WI38 (cell line): Measurements from ENCODE around the gene TMUB2.
A peak's percentile ranks its signal among the peaks of the same experiment; 100 is the strongest.
"Not testable (repeated sequence)": the region's sequence is repeated elsewhere in the genome, so short reads cannot be mapped to it uniquely, and the experiment has no call there.

Experiments used
- H3K4me3 ChIP-seq: 2 replicates; pipeline ENCODE4 v1.5.1; 2011; ENCODE audit warnings: low read depth, mild to moderate bottlenecking, control low read depth, low read length
- TF ChIP-seq, protein P1 (sequence below): IDR thresholded peaks from 2 replicates; pipeline ENCODE4 v1.5.1; 2012; ENCODE audit warnings: low read depth, mild to moderate bottlenecking, control low read depth, low read length

The TMUB2 gene

DNA sequence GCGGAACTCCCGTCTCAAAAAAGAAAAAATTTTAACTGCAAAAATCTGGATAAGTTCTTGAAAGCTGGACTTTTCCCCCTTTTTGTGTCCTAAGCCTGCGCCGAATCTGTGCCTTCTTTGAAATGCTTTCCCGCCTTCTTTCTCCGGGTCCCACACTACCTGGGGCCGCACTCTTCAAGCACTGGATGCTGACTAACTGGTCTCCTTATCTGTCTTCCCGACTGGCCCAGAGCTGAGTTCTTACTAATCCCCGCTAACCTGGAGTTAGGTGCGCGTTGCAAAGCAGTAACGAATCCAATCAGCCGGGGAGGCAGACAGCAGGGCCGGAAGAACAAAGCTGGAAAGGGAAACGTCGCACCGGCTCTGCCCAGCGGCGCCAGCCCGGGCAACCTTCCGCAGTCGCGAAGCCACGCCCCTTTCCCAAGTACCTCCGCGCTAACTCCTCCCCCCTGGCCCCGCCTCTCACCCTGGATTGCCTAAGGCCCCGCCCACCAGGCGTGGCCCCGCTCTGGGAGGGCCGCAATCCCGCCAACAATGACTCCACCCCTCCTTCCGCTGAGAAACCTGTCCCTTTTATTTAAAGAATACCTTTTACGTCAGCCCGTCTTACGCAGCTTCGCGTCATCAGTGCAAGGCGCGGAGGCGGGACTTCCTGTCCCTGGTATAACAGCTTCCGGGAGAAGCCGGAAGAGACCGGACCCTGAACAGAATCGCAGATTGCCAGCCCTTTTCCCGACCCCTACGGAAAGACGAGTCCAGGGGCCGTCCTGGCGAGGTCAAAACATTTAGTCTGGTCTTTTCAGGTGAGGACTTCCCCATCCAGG, at the start of gene TMUB2:
TSS of gene TMUB2 (plus strand) at position 666 of the 824 bp plus-strand sequence. CDS start 737 bp downstream, outside the sequence.
- peak within 1 kb of the TSS; percentile 100 for H3K4me3 ChIP-seq
- TF ChIP-seq, protein P1, sequence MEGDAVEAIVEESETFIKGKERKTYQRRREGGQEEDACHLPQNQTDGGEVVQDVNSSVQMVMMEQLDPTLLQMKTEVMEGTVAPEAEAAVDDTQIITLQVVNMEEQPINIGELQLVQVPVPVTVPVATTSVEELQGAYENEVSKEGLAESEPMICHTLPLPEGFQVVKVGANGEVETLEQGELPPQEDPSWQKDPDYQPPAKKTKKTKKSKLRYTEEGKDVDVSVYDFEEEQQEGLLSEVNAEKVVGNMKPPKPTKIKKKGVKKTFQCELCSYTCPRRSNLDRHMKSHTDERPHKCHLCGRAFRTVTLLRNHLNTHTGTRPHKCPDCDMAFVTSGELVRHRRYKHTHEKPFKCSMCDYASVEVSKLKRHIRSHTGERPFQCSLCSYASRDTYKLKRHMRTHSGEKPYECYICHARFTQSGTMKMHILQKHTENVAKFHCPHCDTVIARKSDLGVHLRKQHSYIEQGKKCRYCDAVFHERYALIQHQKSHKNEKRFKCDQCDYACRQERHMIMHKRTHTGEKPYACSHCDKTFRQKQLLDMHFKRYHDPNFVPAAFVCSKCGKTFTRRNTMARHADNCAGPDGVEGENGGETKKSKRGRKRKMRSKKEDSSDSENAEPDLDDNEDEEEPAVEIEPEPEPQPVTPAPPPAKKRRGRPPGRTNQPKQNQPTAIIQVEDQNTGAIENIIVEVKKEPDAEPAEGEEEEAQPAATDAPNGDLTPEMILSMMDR: no peak

DNA sequence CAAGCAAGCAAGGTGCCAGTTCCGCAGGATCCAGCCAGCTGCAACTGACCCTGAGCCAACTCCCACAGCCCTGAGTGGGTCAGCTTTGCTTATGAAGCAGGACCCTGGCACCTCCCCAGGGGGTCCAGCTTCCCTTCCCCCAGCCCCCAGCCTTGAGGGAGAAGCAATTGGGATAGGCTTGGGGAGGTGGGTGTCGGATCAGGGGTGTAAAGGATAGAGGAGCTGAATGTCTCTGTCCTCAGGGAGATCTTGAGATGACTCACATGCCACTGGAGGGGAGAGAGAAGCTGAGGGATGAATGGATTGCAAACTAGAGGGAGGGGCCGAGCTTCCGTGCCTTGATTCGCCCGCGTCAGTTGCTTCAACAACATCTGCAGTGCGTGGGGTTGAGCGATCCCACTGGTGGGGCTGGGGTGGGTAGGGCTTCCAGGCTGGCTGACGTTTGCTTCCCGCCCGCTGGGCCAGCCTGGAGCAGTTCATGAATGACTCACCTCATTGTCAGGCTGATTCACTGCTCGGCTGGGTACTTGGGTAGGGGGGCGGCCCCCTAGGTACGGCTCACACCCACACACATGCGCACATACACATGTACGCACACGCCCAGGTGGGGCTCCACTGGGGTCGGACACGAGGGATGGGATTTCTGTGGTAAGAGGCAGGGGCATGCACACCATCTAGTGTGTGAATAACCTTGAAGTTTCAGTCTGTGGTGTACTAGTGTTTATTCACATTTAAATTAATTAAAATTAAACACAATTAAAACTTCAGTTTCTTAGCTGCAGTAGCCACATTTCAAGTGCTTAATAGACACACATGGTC, 48.7 kb upstream of the TMUB2 start:
- TF ChIP-seq, protein P1: no peak
- peak overlapping the region; percentile 50 for H3K4me3 ChIP-seq

DNA sequence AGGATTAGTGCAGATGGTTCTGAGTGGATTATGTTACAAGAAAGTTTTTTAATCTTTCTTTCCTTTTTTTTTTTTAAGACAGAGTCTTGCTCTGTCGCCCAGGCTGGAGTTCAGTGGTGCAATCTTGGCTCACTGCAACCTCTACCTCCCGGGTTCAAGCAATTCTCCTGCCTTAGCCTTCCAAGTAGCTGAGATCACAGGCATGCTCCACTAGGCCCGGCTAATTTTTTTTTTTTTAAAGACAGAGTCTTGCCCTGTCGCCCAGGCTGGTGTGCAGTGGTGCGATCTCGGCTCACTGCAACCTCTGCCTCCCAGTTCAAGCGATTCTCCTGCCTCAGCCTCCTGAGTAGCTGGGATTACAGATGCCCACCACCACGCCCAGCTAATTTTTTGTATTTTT, 42.9 kb upstream of the TMUB2 start:
- not testable (repeated sequence) for H3K4me3 ChIP-seq

DNA sequence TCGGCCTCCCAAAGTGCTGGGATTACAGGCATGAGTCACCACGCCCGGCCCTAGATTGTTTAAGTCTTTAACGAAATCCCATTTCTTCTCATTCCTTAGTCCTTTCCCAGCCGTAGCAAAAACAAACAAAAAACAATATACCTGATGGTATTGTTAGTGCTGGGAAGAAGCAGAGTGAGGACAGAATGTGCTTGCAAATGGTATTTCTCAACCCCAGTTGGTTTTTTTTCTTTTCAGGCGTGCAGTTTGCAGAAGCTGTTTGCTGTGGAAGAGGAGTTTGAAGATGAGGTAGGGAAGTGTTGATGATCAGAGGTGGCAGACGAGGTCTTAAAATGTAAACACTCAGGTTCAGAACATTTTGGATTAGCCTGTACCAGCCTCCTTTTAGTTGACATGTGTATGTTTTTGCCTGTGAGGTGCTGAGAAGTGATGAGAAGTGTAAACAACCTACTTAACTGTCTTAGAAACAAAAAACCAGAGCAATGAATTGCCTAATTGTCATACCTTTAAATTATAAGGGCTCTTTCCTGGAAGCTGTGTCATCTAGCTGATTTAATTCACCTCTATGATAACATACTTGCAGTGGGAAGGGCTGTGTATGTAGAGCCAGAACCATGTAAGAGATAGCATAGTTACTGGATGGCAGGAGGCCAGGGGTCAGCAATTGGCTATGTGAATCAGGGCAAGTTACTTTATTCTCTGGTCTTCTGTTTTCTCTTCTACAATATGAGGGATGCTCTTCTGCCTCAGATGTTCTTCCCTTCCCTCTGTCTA, 41.6 kb upstream of the TMUB2 start:
- H3K4me3 ChIP-seq: no peak overlapping the region
- TF ChIP-seq, protein P1: no peak

DNA sequence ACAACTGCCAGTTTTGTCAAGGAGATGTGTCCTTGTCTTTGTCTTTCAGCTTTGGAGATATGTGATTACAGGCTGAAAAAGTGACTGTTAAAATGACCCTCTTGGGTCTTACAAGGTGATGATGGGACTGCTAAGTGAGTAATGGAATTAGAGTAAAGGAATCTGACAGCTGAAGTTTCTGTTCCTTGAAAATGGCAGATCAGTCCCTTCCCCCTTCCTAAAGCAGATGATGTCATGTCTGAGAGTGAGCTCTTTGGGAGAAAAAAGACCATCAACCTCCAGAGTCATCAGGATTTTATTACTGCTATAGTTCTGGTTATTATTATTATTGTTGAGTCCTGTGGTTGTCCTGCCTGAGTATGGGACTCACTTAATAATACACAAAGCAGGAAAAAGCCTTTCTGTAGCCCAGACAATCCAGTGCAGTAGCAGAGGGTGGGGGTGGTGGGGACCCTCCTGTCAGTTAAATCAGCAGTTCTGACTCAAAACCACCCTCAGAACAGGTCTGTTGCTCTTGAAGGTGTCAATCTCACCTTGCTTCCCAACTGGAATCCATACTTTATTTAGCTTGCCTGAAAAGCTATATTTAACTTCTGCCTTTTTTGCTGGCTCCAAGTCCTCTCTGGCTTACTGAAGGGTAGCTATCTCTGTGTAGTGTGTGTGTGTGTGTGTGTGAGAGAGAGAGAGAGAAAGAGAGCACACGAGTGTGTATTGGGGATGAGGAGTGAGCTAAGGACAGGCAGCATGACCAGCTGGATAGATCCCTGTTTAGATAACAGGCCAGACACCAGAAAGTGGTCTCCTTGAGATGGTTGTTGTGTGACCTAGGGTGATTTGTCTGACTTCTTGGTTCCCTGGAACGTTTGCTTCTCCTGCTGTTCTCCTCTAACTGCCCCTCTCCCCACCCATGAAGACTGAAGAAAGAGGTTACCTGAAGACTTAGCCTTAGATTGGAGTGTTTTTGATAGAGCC, 40.1 kb upstream of the TMUB2 start:
- TF ChIP-seq, protein P1: no peak

DNA sequence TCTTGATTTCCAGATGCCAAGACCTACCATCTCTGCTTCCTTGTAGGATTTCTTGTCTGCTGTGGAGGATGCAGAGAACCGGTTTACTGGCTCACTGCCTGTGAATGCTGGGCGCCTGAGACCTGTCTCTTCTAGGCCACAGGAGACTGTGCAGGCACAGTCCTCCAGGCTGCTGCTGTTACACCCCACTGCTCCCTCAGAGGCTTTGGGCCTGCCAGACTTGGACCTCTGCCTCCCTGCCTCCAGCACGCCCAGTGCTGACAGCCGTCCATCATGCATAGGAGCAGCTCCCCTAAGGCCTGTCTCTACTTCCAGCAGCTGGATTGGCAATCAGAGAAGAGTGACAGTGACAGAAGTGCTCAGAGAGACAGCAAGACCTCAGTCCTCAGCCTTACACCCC, 39.0 kb upstream of the TMUB2 start:
- TF ChIP-seq, protein P1: no peak
- H3K4me3 ChIP-seq: no peak overlapping the region

More for the DNA sequence above, 40.1 kb upstream of the TMUB2 start:
- no peak overlapping the region for H3K4me3 ChIP-seq

DNA sequence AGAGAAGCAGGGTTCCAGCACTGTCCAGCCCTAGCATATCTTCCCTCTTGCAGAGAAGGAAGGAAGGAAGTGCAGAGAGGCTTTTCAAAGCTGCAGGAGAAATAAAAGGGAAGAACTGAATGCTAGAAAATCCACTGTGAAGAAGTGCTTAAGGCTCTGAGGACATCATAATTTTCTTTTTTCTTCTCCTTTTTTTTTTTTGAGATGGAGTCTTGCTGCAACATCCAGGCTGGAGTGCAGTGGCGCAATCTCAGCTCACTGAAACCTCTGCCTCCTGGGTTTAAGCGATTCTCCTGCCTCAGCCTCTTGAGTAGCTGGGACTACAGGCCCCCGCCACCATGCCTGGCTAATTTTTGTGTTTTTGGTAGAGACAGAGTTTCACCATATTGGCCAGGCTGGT, 37.7 kb upstream of the TMUB2 start:
- H3K4me3 ChIP-seq: not testable (repeated sequence)
